IMR-90 (cell line): ENCODE data around the gene GATA5. TPM values are rescaled to one million over a fixed set of nuclear protein-coding genes. Genes with fewer than 3 reads are reported as not detected.

ENCODE experiments used
- ATAC-seq: fragments of 200-7000 bp; cut with Tn5 transposase; 2 replicates; pipeline ENCODE4 v1.9.1; 2020; ENCODE audit warnings: low read depth, mild to moderate bottlenecking, moderate library complexity
- BruUV-seq: library from RNA; stranded (reverse); fragments of 400-500 nt; replicated peaks from 2 replicates; lab custom pipeline; 2021; lab: Mats Ljungman, UMichigan
- CTCF ChIA-PET: fragments of 300-600 bp; formaldehyde crosslinking; extraction: SDS; loops from one replicate; lab custom pipeline; 2021; ENCODE audit warnings: antibody characterized with exemption; lab: Yijun Ruan, JAX
- POLR2A ChIA-PET: fragments of 300-600 bp; sonication (Branson Sonifier 250); formaldehyde crosslinking; loops from one replicate; lab custom pipeline; 2022; ENCODE audit warnings: antibody characterized with exemption; ENCODE audit not compliant: unreplicated experiment; lab: Charles Lee
- DNase-seq: peaks from one replicate; pipeline ENCODE4 v3.0.0; 2013
- H2AFZ ChIP-seq: replicated peaks from 2 replicates; pipeline ENCODE3; 2013; ENCODE audit warnings: low read length, mild to moderate bottlenecking; ENCODE audit not compliant: poor library complexity
- H2AK5ac ChIP-seq: 2 replicates; pipeline ENCODE4 v1.6.1; 2013; ENCODE audit warnings: low read depth, low read length, inconsistent platforms
- H2AK9ac ChIP-seq: replicated peaks from 2 replicates; pipeline ENCODE3; 2013; ENCODE audit warnings: mild to moderate bottlenecking, low read depth, low read length, moderate library complexity; ENCODE audit not compliant: poor library complexity
- H2BK120ac ChIP-seq: 2 replicates; pipeline ENCODE4 v1.6.1; 2013; ENCODE audit warnings: low read depth, low read length, inconsistent platforms
- H2BK15ac ChIP-seq: 3 replicates; pipeline ENCODE4 v1.6.1; 2013; ENCODE audit warnings: low read depth, low read length, inconsistent platforms
- H2BK20ac ChIP-seq: 2 replicates; pipeline ENCODE4 v1.6.1; 2013; ENCODE audit warnings: low read depth, mild to moderate bottlenecking, inconsistent platforms, low read length, moderate library complexity
- H2BK5ac ChIP-seq: 2 replicates; pipeline ENCODE4 v1.6.1; 2013; ENCODE audit warnings: mild to moderate bottlenecking, low read depth, low read length, inconsistent platforms; ENCODE audit not compliant: poor library complexity, severe bottlenecking
- H3K14ac ChIP-seq: replicated peaks from 2 replicates; pipeline ENCODE4 v1.6.1; 2013; ENCODE audit warnings: low read depth, low read length, inconsistent platforms
- H3K18ac ChIP-seq: 2 replicates; pipeline ENCODE4 v1.6.1; 2013; ENCODE audit warnings: low read depth, low read length, control low read depth
- H3K23ac ChIP-seq: 2 replicates; pipeline ENCODE4 v1.6.1; 2013; ENCODE audit warnings: low read depth, low read length, inconsistent platforms
- H3K27ac ChIP-seq: 2 replicates; pipeline ENCODE4 v1.5.1; 2013; ENCODE audit warnings: mild to moderate bottlenecking, control low read depth, low read length; ENCODE audit not compliant: insufficient read depth
- H3K27me3 ChIP-seq: 2 replicates; pipeline ENCODE4 v1.6.1; 2013; ENCODE audit warnings: low read length; ENCODE audit not compliant: control insufficient read depth, insufficient read depth
- H3K36me3 ChIP-seq: 2 replicates; pipeline ENCODE4 v1.6.1; 2013; ENCODE audit warnings: low read length, mixed read lengths; ENCODE audit not compliant: control insufficient read depth, insufficient read depth
- H3K4ac ChIP-seq: 2 replicates; pipeline ENCODE4 v1.6.1; 2013; ENCODE audit warnings: low read depth, low read length, inconsistent platforms
- H3K4me1 ChIP-seq: 2 replicates; pipeline ENCODE4 v1.6.1; 2013; ENCODE audit warnings: low read length, mixed read lengths; ENCODE audit not compliant: control insufficient read depth, insufficient read depth
- H3K4me2 ChIP-seq: 2 replicates; pipeline ENCODE4 v1.6.1; 2013; ENCODE audit warnings: low read depth, mild to moderate bottlenecking, control low read depth, low read length, moderate library complexity
- H3K4me3 ChIP-seq: 2 replicates; pipeline ENCODE4 v1.5.1; 2013; ENCODE audit warnings: low read depth, mild to moderate bottlenecking, control low read depth, low read length, moderate library complexity; ENCODE audit not compliant: insufficient read depth
- H3K56ac ChIP-seq: 2 replicates; pipeline ENCODE4 v1.6.1; 2013; ENCODE audit warnings: low read length, inconsistent platforms; ENCODE audit not compliant: insufficient read depth; ENCODE audit errors: extremely low read depth
- H3K79me1 ChIP-seq, 2 experiments: 2 replicates each; pipeline ENCODE4 v1.6.1; 2013; ENCODE audit warnings: low read length in 2 of 2, inconsistent platforms in 1 of 2, low read depth in 1 of 2
- H3K9ac ChIP-seq: 2 replicates; pipeline ENCODE4 v1.6.1; 2013; ENCODE audit warnings: low read depth, low read length, control low read depth
- H3K9me1 ChIP-seq: 2 replicates; pipeline ENCODE4 v1.6.1; 2013; ENCODE audit warnings: low read length, inconsistent platforms; ENCODE audit not compliant: insufficient read depth
- H3K9me3 ChIP-seq: 2 replicates; pipeline ENCODE4 v1.6.1; 2013; ENCODE audit warnings: low read length; ENCODE audit not compliant: control insufficient read depth, insufficient read depth
- H4K20me1 ChIP-seq: 2 replicates; pipeline ENCODE4 v1.6.1; 2013; ENCODE audit warnings: low read length, inconsistent platforms; ENCODE audit not compliant: insufficient read depth
- H4K5ac ChIP-seq: 2 replicates; pipeline ENCODE4 v1.6.1; 2013; ENCODE audit warnings: mild to moderate bottlenecking, low read depth, low read length, control low read depth
- H4K8ac ChIP-seq, 2 experiments: 2 replicates each; pipeline ENCODE4 v1.6.1; 2013; ENCODE audit warnings: low read depth in 2 of 2, low read length in 2 of 2, control low read depth in 1 of 2, inconsistent platforms in 1 of 2
- H4K91ac ChIP-seq: 2 replicates; pipeline ENCODE4 v1.6.1; 2013; ENCODE audit warnings: low read depth, low read length, inconsistent platforms; ENCODE audit not compliant: insufficient read depth
- FOS ChIP-seq: fragments of 150-350 bp; IDR thresholded peaks from 2 replicates; pipeline ENCODE4 v1.6.1; 2016; ENCODE audit warnings: low read depth, low read length
- MAFK ChIP-seq: IDR thresholded peaks from 2 replicates; pipeline ENCODE4 v1.6.1; 2012; ENCODE audit warnings: low read depth, low read length, improper control_type of control experiment
- MAZ ChIP-seq: IDR thresholded peaks from 2 replicates; pipeline ENCODE4 v1.6.1; 2012; ENCODE audit warnings: low read depth, mild to moderate bottlenecking, low read length, improper control_type of control experiment, moderate library complexity, borderline replicate concordance
- MXI1 ChIP-seq: IDR thresholded peaks from 2 replicates; pipeline ENCODE4 v1.6.1; 2012; ENCODE audit warnings: low read depth, mild to moderate bottlenecking, low read length, moderate library complexity, borderline replicate concordance
- RCOR1 ChIP-seq: IDR thresholded peaks from 2 replicates; pipeline ENCODE4 v1.6.1; 2012; ENCODE audit warnings: mild to moderate bottlenecking, low read length, improper control_type of control experiment; ENCODE audit not compliant: insufficient replicate concordance
- RFX5 ChIP-seq: IDR thresholded peaks from 2 replicates; pipeline ENCODE4 v1.8.0; 2012; ENCODE audit warnings: low read depth, mild to moderate bottlenecking, low read length, moderate library complexity
- WGBS, 2 experiments: methylation state at CpG; one replicate each; pipeline versions ENCODE4 v1.1.5 to v1.1.7; 2013; ENCODE audit warnings: missing lambda C conversion rate in 2 of 2; ENCODE audit not compliant: insufficient read length in 1 of 2; ENCODE audit errors: extremely low coverage in 2 of 2; 5-methylcytosine and 5-hydroxymethylcytosine counted together
- dilution Hi-C: fragments of 300-500 bp; cut with HindIII; formaldehyde crosslinking; loops from one replicate; pipeline ENCODE4 v1.14.3; 2018; ENCODE audit warnings: low sequenced_read_pairs; ENCODE audit not compliant: unreplicated experiment
- in situ Hi-C: fragments of 300-500 bp; cut with MboI; formaldehyde crosslinking; loops from 3 replicates; pipeline ENCODE4 v1.14.3; 2019; ENCODE audit warnings: low sequenced_read_pairs, inconsistent platforms, mixed read lengths
- intact Hi-C: fragments of 100-400 bp; cut with micrococcal nuclease; formaldehyde crosslinking; loops from 2 replicates; pipeline ENCODE4 v1.10.0; 2022
- polyA plus RNA-seq, 3 experiments: library from polyadenylated mRNA; depleted of rRNA; stranded (reverse); fragments of >200 nt; gene quantifications; 2 replicates each; pipeline ENCODE4 v1.2.3, GENCODE V29; 2012; ENCODE audit warnings: low replicate concordance in 1 of 3
- total RNA-seq: library from RNA; depleted of rRNA; stranded (reverse); fragments of >200 nt; gene quantifications from 2 replicates; pipeline ENCODE4 v1.2.3, GENCODE V29; 2012
- TF ChIP-seq, protein P1 (sequence below): conservative IDR thresholded peaks from 2 replicates; pipeline ENCODE4 v1.5.1; 2012; ENCODE audit warnings: mild to moderate bottlenecking, low read depth, low read length, improper control_type of control experiment
- TF ChIP-seq, protein P2 (sequence below): fragments of 150-350 bp; IDR thresholded peaks from 2 replicates; pipeline ENCODE4 v1.6.1; 2017; ENCODE audit warnings: mild to moderate bottlenecking, antibody characterized with exemption, low read length, low read depth
- TF ChIP-seq, protein P3 (sequence below): fragments of 150-350 bp; IDR thresholded peaks from 2 replicates; pipeline ENCODE4 v1.6.1; 2016; ENCODE audit warnings: low read depth, mild to moderate bottlenecking, low read length, moderate library complexity, borderline replicate concordance

The GATA5 gene
- total and polyA plus RNA-seq, 2 of the 4 experiments (the other 2 are of a cell fraction) = not detected

DNA sequence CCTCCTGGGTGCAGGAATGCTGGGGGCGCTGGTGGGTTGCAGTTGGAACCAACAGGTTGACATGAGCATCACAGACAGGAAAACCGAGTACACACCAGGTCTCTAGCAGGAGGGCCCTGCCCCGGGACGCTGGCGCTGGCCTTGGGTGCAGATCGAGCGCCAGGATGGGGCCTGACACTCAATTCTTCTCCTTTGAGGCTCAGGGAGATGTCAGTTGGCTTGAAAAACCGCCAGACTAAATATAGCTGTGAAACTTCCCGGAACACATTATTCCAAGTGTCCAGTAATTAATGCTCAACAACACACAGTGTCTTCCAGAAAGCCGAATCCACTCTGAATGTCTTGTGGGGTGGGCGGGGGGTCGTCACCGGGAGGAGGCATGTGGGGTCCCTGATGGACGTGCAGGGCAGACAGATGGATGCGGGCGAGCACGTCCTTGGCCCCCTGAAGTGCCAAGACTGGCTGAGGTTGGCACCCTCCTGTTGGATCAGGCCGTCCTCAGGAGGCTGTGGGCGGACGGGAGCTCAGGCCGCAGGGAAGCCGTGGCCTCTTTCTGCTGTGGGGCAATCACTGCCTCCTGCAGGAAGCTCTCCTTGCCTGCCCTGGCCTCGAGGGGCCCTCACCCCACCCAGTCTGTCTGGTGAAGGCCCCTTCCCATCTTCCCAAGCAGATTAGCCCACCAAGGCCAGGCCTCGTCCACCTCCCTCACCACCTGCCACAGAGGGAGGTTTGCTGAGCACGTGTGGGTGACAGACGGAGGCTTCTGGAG is 19.4 kb upstream of the GATA5 start (continued):
- TF ChIP-seq MXI1 = no peak

DNA sequence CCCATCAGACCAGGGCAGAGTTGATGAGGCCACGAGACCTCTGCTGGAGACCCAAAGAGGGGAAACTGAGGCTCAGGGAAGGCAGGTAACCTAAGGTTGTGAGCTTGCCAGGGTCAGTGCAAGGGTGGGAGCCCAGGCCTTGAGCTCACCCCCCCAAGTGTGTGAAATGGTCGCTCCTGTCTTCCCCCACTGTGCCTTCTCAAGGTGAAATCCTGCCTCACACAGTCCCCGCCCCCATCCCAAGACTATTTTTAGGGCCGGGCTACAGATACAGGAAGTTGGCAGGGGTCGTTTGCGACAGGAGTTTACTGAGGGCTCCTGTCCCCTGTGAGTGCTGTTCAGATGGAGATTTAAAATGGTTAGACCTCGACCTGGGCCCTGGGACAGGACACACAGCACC is 18.7 kb upstream of the GATA5 start:
- dilution Hi-C loops = no loop called here
- no peaks in the 10 kb centered on the region for H3K4me1 ChIP-seq
- H3K14ac ChIP-seq = no peak overlapping the region
- H3K9ac ChIP-seq = no peak overlapping the region
- H4K8ac ChIP-seq = no peak overlapping the region
- no peak overlapping the region for H2BK20ac ChIP-seq
- H3K4me2 ChIP-seq = no peak overlapping the region
- no peak overlapping the region for H2AK5ac ChIP-seq
- no peaks in the 10 kb centered on the region for H3K36me3 ChIP-seq
- H3K9me3 ChIP-seq = no peaks in the 10 kb centered on the region
- no TSS peak for BruUV-seq
- no peak overlapping the region for H3K4me3 ChIP-seq
- H2BK15ac ChIP-seq = no peak overlapping the region
- in situ Hi-C loops = no loop called here
- H4K91ac ChIP-seq = no peak overlapping the region
- H3K23ac ChIP-seq = no peak overlapping the region
- ChIA-PET POLR2A (no interaction called here), CTCF (no interaction called here)
- intact Hi-C loops = loop anchor here (10.0 kb wide), 1 partner anchor 190 kb away; the partner anchor contains the start of gene ADRM1
- DNase-seq (no peak), ATAC-seq (no peak)
- H3K4ac ChIP-seq = no peak overlapping the region
- no CpG with 5 or more reads among the region's 7 CpGs for WGBS, 2 experiments
- H3K56ac ChIP-seq = no peak overlapping the region
- H3K27me3 ChIP-seq = peaks cover 37% of the 10 kb centered on the region
- TF ChIP-seq, protein P1, sequence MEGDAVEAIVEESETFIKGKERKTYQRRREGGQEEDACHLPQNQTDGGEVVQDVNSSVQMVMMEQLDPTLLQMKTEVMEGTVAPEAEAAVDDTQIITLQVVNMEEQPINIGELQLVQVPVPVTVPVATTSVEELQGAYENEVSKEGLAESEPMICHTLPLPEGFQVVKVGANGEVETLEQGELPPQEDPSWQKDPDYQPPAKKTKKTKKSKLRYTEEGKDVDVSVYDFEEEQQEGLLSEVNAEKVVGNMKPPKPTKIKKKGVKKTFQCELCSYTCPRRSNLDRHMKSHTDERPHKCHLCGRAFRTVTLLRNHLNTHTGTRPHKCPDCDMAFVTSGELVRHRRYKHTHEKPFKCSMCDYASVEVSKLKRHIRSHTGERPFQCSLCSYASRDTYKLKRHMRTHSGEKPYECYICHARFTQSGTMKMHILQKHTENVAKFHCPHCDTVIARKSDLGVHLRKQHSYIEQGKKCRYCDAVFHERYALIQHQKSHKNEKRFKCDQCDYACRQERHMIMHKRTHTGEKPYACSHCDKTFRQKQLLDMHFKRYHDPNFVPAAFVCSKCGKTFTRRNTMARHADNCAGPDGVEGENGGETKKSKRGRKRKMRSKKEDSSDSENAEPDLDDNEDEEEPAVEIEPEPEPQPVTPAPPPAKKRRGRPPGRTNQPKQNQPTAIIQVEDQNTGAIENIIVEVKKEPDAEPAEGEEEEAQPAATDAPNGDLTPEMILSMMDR = no peak
- no peak for TF ChIP-seq RCOR1
- TF ChIP-seq RFX5 = no peak
- no peak for TF ChIP-seq FOS
- TF ChIP-seq, protein P2, sequence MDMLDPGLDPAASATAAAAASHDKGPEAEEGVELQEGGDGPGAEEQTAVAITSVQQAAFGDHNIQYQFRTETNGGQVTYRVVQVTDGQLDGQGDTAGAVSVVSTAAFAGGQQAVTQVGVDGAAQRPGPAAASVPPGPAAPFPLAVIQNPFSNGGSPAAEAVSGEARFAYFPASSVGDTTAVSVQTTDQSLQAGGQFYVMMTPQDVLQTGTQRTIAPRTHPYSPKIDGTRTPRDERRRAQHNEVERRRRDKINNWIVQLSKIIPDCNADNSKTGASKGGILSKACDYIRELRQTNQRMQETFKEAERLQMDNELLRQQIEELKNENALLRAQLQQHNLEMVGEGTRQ = no peak
- TF ChIP-seq, protein P3, sequence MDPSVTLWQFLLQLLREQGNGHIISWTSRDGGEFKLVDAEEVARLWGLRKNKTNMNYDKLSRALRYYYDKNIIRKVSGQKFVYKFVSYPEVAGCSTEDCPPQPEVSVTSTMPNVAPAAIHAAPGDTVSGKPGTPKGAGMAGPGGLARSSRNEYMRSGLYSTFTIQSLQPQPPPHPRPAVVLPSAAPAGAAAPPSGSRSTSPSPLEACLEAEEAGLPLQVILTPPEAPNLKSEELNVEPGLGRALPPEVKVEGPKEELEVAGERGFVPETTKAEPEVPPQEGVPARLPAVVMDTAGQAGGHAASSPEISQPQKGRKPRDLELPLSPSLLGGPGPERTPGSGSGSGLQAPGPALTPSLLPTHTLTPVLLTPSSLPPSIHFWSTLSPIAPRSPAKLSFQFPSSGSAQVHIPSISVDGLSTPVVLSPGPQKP = no peak
- no peak for TF ChIP-seq MAFK
- TF ChIP-seq MAZ = no peak
- no peak overlapping the region for H2BK5ac ChIP-seq
- no peaks in the 10 kb centered on the region for H4K20me1 ChIP-seq
- H4K5ac ChIP-seq = no peak overlapping the region
- no peak overlapping the region for H2AFZ ChIP-seq
- no peak overlapping the region for H3K18ac ChIP-seq
- H3K27ac ChIP-seq = no peak overlapping the region
- no peaks in the 10 kb centered on the region for H3K9me1 ChIP-seq
- H2AK9ac ChIP-seq = no peak overlapping the region
- H2BK120ac ChIP-seq = no peak overlapping the region
- H3K79me1 ChIP-seq = no peaks in the 10 kb centered on the region
